ENCODE results near the gene TNNC1.

DNA sequence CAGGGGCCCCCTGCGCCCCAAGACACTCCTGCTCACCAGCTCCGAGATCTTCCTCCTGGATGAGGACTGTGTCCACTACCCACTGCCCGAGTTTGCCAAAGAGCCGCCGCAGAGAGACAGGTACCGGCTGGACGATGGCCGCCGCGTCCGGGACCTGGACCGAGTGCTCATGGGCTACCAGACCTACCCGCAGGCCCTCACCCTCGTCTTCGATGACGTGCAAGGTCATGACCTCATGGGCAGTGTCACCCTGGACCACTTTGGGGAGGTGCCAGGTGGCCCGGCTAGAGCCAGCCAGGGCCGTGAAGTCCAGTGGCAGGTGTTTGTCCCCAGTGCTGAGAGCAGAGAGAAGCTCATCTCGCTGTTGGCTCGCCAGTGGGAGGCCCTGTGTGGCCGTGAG is 38.2 kb upstream of the TNNC1 start:
- no peak for TF ChIP-seq CTBP1 (IDR thresholded peaks at IDR 0.05; ENCODE audit: borderline replicate concordance)
- no peak for TF ChIP-seq ARNT (IDR thresholded peaks at IDR 0.05)
- no peak for TF ChIP-seq ELF4 (IDR thresholded peaks at IDR 0.05)
- TF ChIP-seq HDGF (IDR thresholded peaks at IDR 0.05; ENCODE audit: borderline replicate concordance), result no peak
- no peak for TF ChIP-seq SP1 (IDR thresholded peaks at IDR 0.05)
- no peak for TF ChIP-seq FOXA1 (IDR thresholded peaks at IDR 0.05)
- no peak for TF ChIP-seq NFRKB (IDR thresholded peaks at IDR 0.05)
- TF ChIP-seq, protein P1, sequence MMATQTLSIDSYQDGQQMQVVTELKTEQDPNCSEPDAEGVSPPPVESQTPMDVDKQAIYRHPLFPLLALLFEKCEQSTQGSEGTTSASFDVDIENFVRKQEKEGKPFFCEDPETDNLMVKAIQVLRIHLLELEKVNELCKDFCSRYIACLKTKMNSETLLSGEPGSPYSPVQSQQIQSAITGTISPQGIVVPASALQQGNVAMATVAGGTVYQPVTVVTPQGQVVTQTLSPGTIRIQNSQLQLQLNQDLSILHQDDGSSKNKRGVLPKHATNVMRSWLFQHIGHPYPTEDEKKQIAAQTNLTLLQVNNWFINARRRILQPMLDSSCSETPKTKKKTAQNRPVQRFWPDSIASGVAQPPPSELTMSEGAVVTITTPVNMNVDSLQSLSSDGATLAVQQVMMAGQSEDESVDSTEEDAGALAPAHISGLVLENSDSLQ (IDR thresholded peaks at IDR 0.05), result no peak
- no peak for TF ChIP-seq TARDBP (IDR thresholded peaks at IDR 0.05)
